Stimulated activated CD4-positive, alpha-beta T cell treated with anti-CD3 and anti-CD28 coated beads, Interleukin-4, amount 100 ng/mL, for 48 hours (primary cell): ENCODE data around the gene WDR76.
"Not testable (repeated sequence)": the region's sequence is repeated elsewhere in the genome, so short reads cannot be mapped to it uniquely, and the experiment has no call there.

ENCODE experiments used
- DNase-seq, 2 donors: peaks; one replicate each; pipeline ENCODE4 v3.0.0-alpha.2; 2020; ENCODE audit warnings: low read depth in 2 of 2

WDR76 gene

GRCh38 chr15:43821505-43821904 lies 5.3 kb upstream of the WDR76 start:
- DNase-seq, result no peak

GRCh38 chr15:43824302-43825246 lies 2.2 kb upstream of the WDR76 start, which contains the start of gene MFAP1:
Gene MFAP1, minus strand, starts transcription at chr15:43824690. Its CDS starts 121 bp downstream, at chr15:43824569.
- peak; percentile 80 to 89 for DNase-seq

- DNase-seq, result not testable (repeated sequence)
These were observed 1.5 kb upstream of the WDR76 start for GRCh38 chr15:43825305-43825704.

GRCh38 chr15:43826029-43826507 lies 734 bp upstream of the WDR76 start:
- no peak for DNase-seq

- DNase-seq, result peak in 1 of 2 donors; percentile 19
These were observed 1.4 kb downstream of the WDR76 start for GRCh38 chr15:43828061-43828657.

- DNase-seq, result not testable (repeated sequence)
These were observed 3.2 kb downstream of the WDR76 start for GRCh38 chr15:43829951-43830540.

- not testable (repeated sequence) for DNase-seq
These were observed 4.0 kb downstream of the WDR76 start for GRCh38 chr15:43830691-43831275.

GRCh38 chr15:43831519-43832052 lies 4.8 kb downstream of the WDR76 start:
- DNase-seq, result not testable (repeated sequence)

- not testable (repeated sequence) for DNase-seq
These were observed 5.7 kb downstream of the WDR76 start for GRCh38 chr15:43832485-43832884.

- DNase-seq, result no peak
These were observed 18.6 kb downstream of the WDR76 start for GRCh38 chr15:43845421-43845820.

- no peak for DNase-seq
These were observed 24.4 kb downstream of the WDR76 start for GRCh38 chr15:43851251-43851650.

GRCh38 chr15:43852607-43853006 lies 25.8 kb downstream of the WDR76 start:
- no peak for DNase-seq

- DNase-seq, result no peak
These were observed 28.0 kb downstream of the WDR76 start for GRCh38 chr15:43854801-43855200.

- DNase-seq, result no peak
These were observed 32.7 kb downstream of the WDR76 start for GRCh38 chr15:43859546-43859945.

- DNase-seq, result not testable (repeated sequence)
These were observed 39.8 kb downstream of the WDR76 start for GRCh38 chr15:43866636-43867035.

GRCh38 chr15:43867096-43867495 lies 40.3 kb downstream of the WDR76 start:
- no peak for DNase-seq

- DNase-seq, result no peak
These were observed 41.6 kb downstream of the WDR76 start for GRCh38 chr15:43868406-43868805.

- no peak for DNase-seq
These were observed 45.0 kb downstream of the WDR76 start for GRCh38 chr15:43871835-43872234.

- DNase-seq, result no peak
These were observed 45.7 kb downstream of the WDR76 start for GRCh38 chr15:43872416-43873020.

GRCh38 chr15:43873651-43874050 lies 46.8 kb downstream of the WDR76 start:
- no peak for DNase-seq

GRCh38 chr15:43876872-43877271 lies 50.1 kb downstream of the WDR76 start:
- no peak for DNase-seq
